Measurements from ENCODE around the gene MDFI. TPM values are rescaled to one million over a fixed set of nuclear protein-coding genes. Genes with fewer than 3 reads are reported as not detected.

Gene MDFI
- total RNA-seq, 1 experiment from 2014 or later = not detected

- Mint-ChIP-seq H3K36me3 (ENCODE audit: insufficient read depth, unreplicated experiment) (peaks cover 85% of the 10 kb centered on the region), H3K4me3 (ENCODE audit: unreplicated experiment) (no peak overlapping the region), H3K27me3 (ENCODE audit: insufficient read depth, unreplicated experiment) (no peaks in the 10 kb centered on the region), H3K27ac (ENCODE audit: unreplicated experiment) (no peak overlapping the region), H3K9me3 (ENCODE audit: unreplicated experiment) (no peaks in the 10 kb centered on the region), H3K4me1 (ENCODE audit: low read depth, unreplicated experiment) (peaks cover 26% of the 10 kb centered on the region)
- no peak overlapping the region for H3K4me3 ChIP-seq (ENCODE audit: low read depth, low read length)
- TF ChIP-seq CTCF (IDR thresholded peaks at IDR 0.05; ENCODE audit: insufficient read depth in 1 of 2, low read depth in 1 of 2, low read length in 1 of 2, severe bottlenecking in 1 of 2, unreplicated experiment in 1 of 2) = no peak
- ChIA-PET POLR2A (no interaction called here), CTCF (interaction anchor here (0.6 to 1.0 kb wide), 2 partner anchors 224 to 304 kb away, joined by 3 read pairs; partner anchors contain the start of gene USP49)
- peaks cover 19% of the 10 kb centered on the region for H3K36me3 ChIP-seq (ENCODE audit: control insufficient read depth, insufficient read depth, low read length)
- BruUV-seq (replicated peaks) = no TSS peak
- no peaks in the 10 kb centered on the region for H3K9me3 ChIP-seq
- DNase-seq = no peak
- no peaks in the 10 kb centered on the region for H3K4me1 ChIP-seq
- intact Hi-C loops (cut with micrococcal nuclease; ENCODE audit: unreplicated experiment) = no loop called here
- no peaks in the 10 kb centered on the region for H3K27me3 ChIP-seq (replicated peaks; ENCODE audit: control insufficient read depth, insufficient read depth, low read length)
Observed at GRCh38 chr6:41591122-41591521, 47.1 kb upstream of the MDFI start.

- H3K4me1 Mint-ChIP-seq (ENCODE audit: low read depth, unreplicated experiment) = peaks cover 24% of the 10 kb centered on the region
- intact Hi-C loops (cut with micrococcal nuclease; ENCODE audit: unreplicated experiment) = loop anchor here (1.0 to 2.0 kb wide), 3 partner anchors 129 to 223 kb away; no protein-coding TSS in a partner anchor
- Histone ChIP-seq H3K27me3 (replicated peaks; ENCODE audit: control insufficient read depth, insufficient read depth, low read length) (no peaks in the 10 kb centered on the region), H3K4me3 (ENCODE audit: low read depth, low read length) (no peak overlapping the region), H3K9me3 (no peaks in the 10 kb centered on the region), H3K4me1 (no peaks in the 10 kb centered on the region), H3K36me3 (ENCODE audit: control insufficient read depth, insufficient read depth, low read length) (peaks cover 23% of the 10 kb centered on the region)
- no peaks in the 10 kb centered on the region for H3K27me3 Mint-ChIP-seq (ENCODE audit: insufficient read depth, unreplicated experiment)
- no peaks in the 10 kb centered on the region for H3K9me3 Mint-ChIP-seq (ENCODE audit: unreplicated experiment)
- ChIA-PET CTCF (interaction anchor here (0.6 to 1.0 kb wide), 5 partner anchors 14 to 224 kb away, joined by 3 to 4 read pairs (median 4); no protein-coding TSS in a partner anchor), POLR2A (no interaction called here)
- H3K27ac Mint-ChIP-seq (ENCODE audit: unreplicated experiment) = peak overlapping the region; percentile 71
- H3K4me3 Mint-ChIP-seq (ENCODE audit: unreplicated experiment) = no peak overlapping the region
- TF ChIP-seq CTCF (IDR thresholded peaks at IDR 0.05; ENCODE audit: insufficient read depth in 1 of 2, low read depth in 1 of 2, low read length in 1 of 2, severe bottlenecking in 1 of 2, unreplicated experiment in 1 of 2) = peak; percentile 88 to 94
- BruUV-seq (replicated peaks) = TSS peak; percentile 13
- H3K36me3 Mint-ChIP-seq (ENCODE audit: insufficient read depth, unreplicated experiment) = peaks cover 88% of the 10 kb centered on the region
- peak; percentile 70 to 84 for DNase-seq
Observed at GRCh38 chr6:41591859-41592502, 46.3 kb upstream of the MDFI start.

GRCh38 chr6:41593406-41593805 is 44.9 kb upstream of the MDFI start:
- no TSS peak for BruUV-seq (replicated peaks)
- H3K9me3 Mint-ChIP-seq (ENCODE audit: unreplicated experiment) = no peaks in the 10 kb centered on the region
- Histone ChIP-seq H3K4me1 (no peaks in the 10 kb centered on the region), H3K4me3 (ENCODE audit: low read depth, low read length) (no peak overlapping the region), H3K9me3 (no peaks in the 10 kb centered on the region), H3K36me3 (ENCODE audit: control insufficient read depth, insufficient read depth, low read length) (peaks cover 22% of the 10 kb centered on the region), H3K27me3 (replicated peaks; ENCODE audit: control insufficient read depth, insufficient read depth, low read length) (no peaks in the 10 kb centered on the region)
- no peaks in the 10 kb centered on the region for H3K27me3 Mint-ChIP-seq (ENCODE audit: insufficient read depth, unreplicated experiment)
- no peak for TF ChIP-seq CTCF (IDR thresholded peaks at IDR 0.05; ENCODE audit: insufficient read depth in 1 of 2, low read depth in 1 of 2, low read length in 1 of 2, severe bottlenecking in 1 of 2, unreplicated experiment in 1 of 2)
- H3K4me1 Mint-ChIP-seq (ENCODE audit: low read depth, unreplicated experiment) = peaks cover 24% of the 10 kb centered on the region
- ChIA-PET CTCF (no interaction called here), POLR2A (no interaction called here)
- H3K4me3 Mint-ChIP-seq (ENCODE audit: unreplicated experiment) = peak overlapping the region; percentile 35
- DNase-seq = no peak
- intact Hi-C loops (cut with micrococcal nuclease; ENCODE audit: unreplicated experiment) = loop anchor here (2.0 kb wide), 1 partner anchor 225 kb away; no protein-coding TSS in a partner anchor
- peaks cover 89% of the 10 kb centered on the region for H3K36me3 Mint-ChIP-seq (ENCODE audit: insufficient read depth, unreplicated experiment)
- H3K27ac Mint-ChIP-seq (ENCODE audit: unreplicated experiment) = peak overlapping the region; percentile 71
